ENCODE measurements around the gene AGFG2. TPM values are rescaled to one million over a fixed set of nuclear protein-coding genes. Genes with fewer than 3 reads are reported as not detected.
"Not testable (repeated sequence)": the region's sequence is repeated elsewhere in the genome, so short reads cannot be mapped to it uniquely, and the experiment has no call there.

The AGFG2 gene
- total RNA-seq, 1 donor from 2014 or later: 30.0 TPM

GRCh38 chr7:100562195-100563099 is 23.4 kb downstream of the AGFG2 start:
- Histone ChIP-seq H3K4me3 (no peak overlapping the region), H3K27me3 (no peaks in the 10 kb centered on the region), H3K36me3 (peaks cover 12 to 22% of the 10 kb centered on the region in 2 donors), H3K4me1 (no peaks in the 10 kb centered on the region), H3K27ac (no peak overlapping the region), H3K9me3 (no peaks in the 10 kb centered on the region)
- no peak for TF ChIP-seq CTCF (IDR thresholded peaks at IDR 0.05)
- no peak for DNase-seq (ENCODE audit: low spot score in 2 of 2)
- intact Hi-C loops (cut with DNase I): no loop called here

DNA sequence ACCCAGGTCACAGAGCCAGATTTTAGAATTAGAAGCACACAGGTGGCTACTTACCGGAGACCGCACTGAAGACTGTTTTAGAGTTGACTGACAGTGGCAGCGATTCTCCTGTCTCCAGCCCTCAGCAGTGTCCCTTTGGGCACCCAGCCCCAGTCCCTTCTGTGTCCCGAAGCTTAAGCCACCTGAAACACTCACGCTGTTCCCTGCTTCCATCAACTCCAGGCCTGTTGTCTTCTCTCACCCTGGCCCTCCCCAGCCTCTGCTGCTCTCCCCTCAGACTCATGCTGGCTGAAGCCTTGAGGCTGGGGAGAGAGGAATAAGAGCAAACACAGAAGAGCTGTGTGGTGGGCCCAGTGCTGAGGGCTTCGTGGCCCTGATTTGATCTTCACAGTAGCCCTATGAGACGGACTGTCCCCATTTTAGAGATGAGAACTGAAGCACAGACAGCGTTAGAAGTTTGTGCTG is 24.1 kb downstream of the AGFG2 start:
- Histone ChIP-seq H3K27me3 (no peaks in the 10 kb centered on the region), H3K4me3 (no peak overlapping the region), H3K27ac (no peak overlapping the region), H3K9me3 (no peaks in the 10 kb centered on the region), H3K4me1 (no peaks in the 10 kb centered on the region), H3K36me3 (peaks cover 12 to 22% of the 10 kb centered on the region in 2 donors)
- no peak for DNase-seq (ENCODE audit: low spot score in 2 of 2)
- no peak for TF ChIP-seq CTCF (IDR thresholded peaks at IDR 0.05)
- intact Hi-C loops (cut with DNase I): no loop called here

DNA sequence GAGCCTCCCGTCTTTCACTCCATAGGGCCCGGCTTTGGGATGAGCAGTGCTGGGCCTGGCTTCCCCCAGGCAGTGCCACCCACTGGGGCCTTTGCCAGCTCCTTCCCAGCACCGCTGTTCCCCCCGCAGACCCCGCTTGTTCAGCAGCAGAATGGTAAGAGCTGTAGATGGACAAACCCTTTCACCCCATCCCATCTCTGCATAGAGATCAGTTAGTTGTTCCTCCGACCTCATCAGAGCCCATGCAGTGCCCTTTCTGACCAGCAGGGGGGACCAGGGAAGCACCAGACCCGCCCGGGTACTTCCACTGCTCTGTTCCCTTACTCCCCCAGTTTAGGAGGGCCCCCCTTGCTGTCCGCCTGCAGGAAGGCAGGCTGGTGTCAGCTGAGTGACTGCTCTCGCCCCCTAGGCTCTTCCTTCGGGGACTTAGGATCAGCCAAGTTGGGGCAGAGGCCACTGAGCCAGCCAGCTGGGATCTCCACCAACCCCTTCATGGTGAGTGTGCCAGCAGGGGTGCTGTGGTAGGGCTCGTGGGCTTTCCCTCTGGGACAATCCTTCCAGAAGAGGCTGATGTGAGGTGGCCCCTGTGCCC is 24.9 kb downstream of the AGFG2 start:
- peak; percentile 90 to 97 (median 95) for TF ChIP-seq CTCF (IDR thresholded peaks at IDR 0.05)
- Histone ChIP-seq H3K27me3 (no peaks in the 10 kb centered on the region), H3K4me1 (no peaks in the 10 kb centered on the region), H3K36me3 (peaks cover 12 to 22% of the 10 kb centered on the region in 2 donors), H3K27ac (no peak overlapping the region), H3K9me3 (no peaks in the 10 kb centered on the region), H3K4me3 (no peak overlapping the region)
- DNase-seq (ENCODE audit: low spot score in 2 of 2): peak in 1 of 2 donors; percentile 89
- intact Hi-C loops (cut with DNase I): loop anchor here (1.0 kb wide), 1 partner anchor 127 kb away; no protein-coding TSS in a partner anchor

DNA sequence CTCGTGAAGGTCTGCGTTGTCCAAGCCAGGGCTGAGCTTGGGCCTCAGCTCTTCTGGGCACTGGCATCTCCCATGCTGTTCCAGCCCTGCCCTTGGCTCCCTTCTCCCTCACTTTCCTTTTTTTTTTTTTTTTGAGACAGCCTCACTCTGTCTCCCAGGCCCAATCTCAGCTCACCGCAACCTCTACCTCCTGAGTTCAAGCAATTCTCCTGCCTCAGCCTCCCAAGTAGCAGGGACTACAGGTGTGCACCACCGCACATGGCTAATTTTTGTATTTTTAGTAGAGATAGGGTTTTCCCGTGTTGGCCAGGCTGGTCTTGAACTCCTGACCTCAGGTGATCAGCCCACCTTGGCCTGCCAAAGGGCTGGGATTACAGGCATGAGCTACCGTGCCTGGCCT is 25.4 kb downstream of the AGFG2 start:
- not testable (repeated sequence) for H3K27me3 ChIP-seq; H3K9me3 ChIP-seq; H3K27ac ChIP-seq; H3K4me3 ChIP-seq; H3K4me1 ChIP-seq; DNase-seq (ENCODE audit: low spot score in 2 of 2)
- peaks cover 12 to 22% of the 10 kb centered on the region in 2 donors for H3K36me3 ChIP-seq
- intact Hi-C loops (cut with DNase I): loop anchor here (1.0 kb wide), 1 partner anchor 127 kb away; no protein-coding TSS in a partner anchor

GRCh38 chr7:100565133-100565571 is 26.1 kb downstream of the AGFG2 start:
- Histone ChIP-seq H3K4me1 (peaks cover 0 to 7% of the 10 kb centered on the region in 2 donors), H3K27me3 (no peaks in the 10 kb centered on the region), H3K36me3 (peaks cover 12 to 22% of the 10 kb centered on the region in 2 donors), H3K9me3 (no peaks in the 10 kb centered on the region), H3K27ac (no peak overlapping the region), H3K4me3 (no peak overlapping the region)
- DNase-seq (ENCODE audit: low spot score in 2 of 2): no peak
- no peak for TF ChIP-seq CTCF (IDR thresholded peaks at IDR 0.05)
- intact Hi-C loops (cut with DNase I): no loop called here

DNA sequence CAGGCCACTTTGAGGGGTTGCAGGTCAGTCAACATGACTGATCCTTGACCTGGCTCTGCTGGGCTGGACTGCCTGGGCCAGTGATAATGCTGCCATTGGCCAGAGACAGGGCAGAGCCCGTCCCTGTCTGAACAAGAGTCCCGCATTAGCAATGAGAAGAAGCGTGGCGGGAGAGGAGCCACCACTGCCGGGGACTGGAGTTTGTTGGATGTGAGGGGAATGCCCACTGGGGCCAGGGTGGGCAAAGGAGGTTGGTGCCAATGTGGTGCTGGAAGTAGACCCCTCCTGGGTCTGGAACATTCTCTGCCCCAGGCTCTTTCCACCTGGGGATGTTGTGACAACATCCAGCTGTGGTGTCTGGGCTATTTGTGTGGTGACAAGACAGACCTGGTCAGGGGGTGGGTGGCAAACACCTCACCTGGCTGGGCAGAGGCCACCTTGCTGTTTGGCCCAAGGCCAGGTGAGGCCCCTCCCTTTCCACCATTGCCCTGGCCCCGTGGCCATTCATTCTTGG is 27.1 kb downstream of the AGFG2 start:
- Histone ChIP-seq H3K27ac (no peak overlapping the region), H3K27me3 (no peaks in the 10 kb centered on the region), H3K9me3 (no peaks in the 10 kb centered on the region), H3K4me3 (no peak overlapping the region), H3K36me3 (peaks cover 12 to 19% of the 10 kb centered on the region in 2 donors), H3K4me1 (peaks cover 0 to 10% of the 10 kb centered on the region in 2 donors)
- no peak for DNase-seq (ENCODE audit: low spot score in 2 of 2)
- no peak for TF ChIP-seq CTCF (IDR thresholded peaks at IDR 0.05)
- intact Hi-C loops (cut with DNase I): no loop called here

All from ascending aorta (tissue), 2 donors.